ENCODE results near the gene ALDH1A1. TPM values are rescaled to one million over a fixed set of nuclear protein-coding genes. Genes with fewer than 3 reads are reported as not detected.

The ALDH1A1 gene
- 100 to 1,000 TPM; 337 to 474 TPM for total RNA-seq
- polyA plus RNA-seq (ENCODE audit: insufficient read depth, low read depth, low replicate concordance): 307 TPM
- long read RNA-seq, donor 1, transcript ALDH1A1-201 (13 exons, 2,107 nt): major isoform, 68 of 97 reads
- long read RNA-seq, donor 1, partial matches to known transcripts: 26 of 97 reads
- long read RNA-seq, donor 1, other reads (novel, unspliced or antisense): 0 of 97 reads
- long read RNA-seq, donor 2, transcript ALDH1A1-201 (13 exons, 2,107 nt): major isoform, 31 of 62 reads
- long read RNA-seq, donor 2, partial matches to known transcripts: 30 of 62 reads
- long read RNA-seq, donor 2, other reads (novel, unspliced or antisense): 0 of 62 reads

DNA sequence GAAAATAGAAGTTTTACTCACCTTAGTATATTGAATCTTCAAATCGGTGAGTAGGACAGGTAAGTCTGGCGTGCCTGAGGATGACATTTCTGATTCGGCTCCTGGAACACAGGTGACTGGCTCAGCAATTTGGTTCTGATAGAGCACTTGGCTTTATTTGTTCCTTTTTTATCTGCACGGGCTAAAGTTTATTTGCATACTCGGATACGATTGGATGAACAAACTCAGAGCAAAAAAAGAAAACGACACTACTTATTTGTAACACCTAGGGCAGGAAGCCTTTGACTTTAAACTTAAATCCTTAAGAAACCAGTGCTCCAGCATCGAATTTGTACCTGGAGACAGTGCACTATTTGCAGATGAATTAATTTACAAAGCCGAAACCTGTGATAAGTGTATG is at the start of gene ALDH1A1:
ALDH1A1 (minus strand) TSS at position 140 of the 400 bp plus-strand sequence; CDS start at position 87, 53 bp downstream.
- peak; percentile 84 for DNase-seq
- WGBS, 2 donors: 7 to 10% methylated on average over 9 of the region's 9 CpGs
- Histone ChIP-seq H3K36me3 (ENCODE audit: low read depth, missing control alignments) (no peaks in the 10 kb centered on the region), H3K27ac (peak within 1 kb of the TSS; percentile 78), H3K4me3 (peak within 1 kb of the TSS; percentile 39 to 65), H3K9me3 (no peaks in the 10 kb centered on the region), H3K4me1 (peaks cover 17% of the 10 kb centered on the region), H3K27me3 (no peaks in the 10 kb centered on the region)
- TF ChIP-seq, protein P1, sequence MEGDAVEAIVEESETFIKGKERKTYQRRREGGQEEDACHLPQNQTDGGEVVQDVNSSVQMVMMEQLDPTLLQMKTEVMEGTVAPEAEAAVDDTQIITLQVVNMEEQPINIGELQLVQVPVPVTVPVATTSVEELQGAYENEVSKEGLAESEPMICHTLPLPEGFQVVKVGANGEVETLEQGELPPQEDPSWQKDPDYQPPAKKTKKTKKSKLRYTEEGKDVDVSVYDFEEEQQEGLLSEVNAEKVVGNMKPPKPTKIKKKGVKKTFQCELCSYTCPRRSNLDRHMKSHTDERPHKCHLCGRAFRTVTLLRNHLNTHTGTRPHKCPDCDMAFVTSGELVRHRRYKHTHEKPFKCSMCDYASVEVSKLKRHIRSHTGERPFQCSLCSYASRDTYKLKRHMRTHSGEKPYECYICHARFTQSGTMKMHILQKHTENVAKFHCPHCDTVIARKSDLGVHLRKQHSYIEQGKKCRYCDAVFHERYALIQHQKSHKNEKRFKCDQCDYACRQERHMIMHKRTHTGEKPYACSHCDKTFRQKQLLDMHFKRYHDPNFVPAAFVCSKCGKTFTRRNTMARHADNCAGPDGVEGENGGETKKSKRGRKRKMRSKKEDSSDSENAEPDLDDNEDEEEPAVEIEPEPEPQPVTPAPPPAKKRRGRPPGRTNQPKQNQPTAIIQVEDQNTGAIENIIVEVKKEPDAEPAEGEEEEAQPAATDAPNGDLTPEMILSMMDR (IDR thresholded peaks at IDR 0.05): no peak
- peak; percentile 24 for TF ChIP-seq POLR2A (IDR thresholded peaks at IDR 0.05)
- intact Hi-C loops (cut with DNase I; ENCODE audit: low total_unique reads): no loop called here

DNA sequence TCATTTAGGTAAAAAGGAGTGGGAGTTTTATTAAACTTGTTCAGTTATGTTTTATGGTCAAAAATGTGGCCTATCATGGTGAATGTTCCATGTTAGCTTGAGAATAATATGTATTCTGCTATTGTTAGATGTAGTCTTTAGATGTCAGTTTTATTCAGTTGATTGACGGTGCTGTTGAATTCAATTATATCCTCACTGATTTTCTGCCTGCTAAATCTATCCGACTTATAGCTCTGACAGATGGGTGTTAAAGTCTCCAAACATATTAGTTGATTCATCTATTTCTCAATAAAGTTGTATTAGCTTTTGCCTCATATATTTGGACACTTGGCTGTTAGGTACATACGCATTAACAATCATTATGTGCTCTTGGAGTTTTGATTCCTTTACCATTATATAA is 49.0 kb upstream of the ALDH1A1 start:
- Histone ChIP-seq H3K36me3 (ENCODE audit: low read depth, missing control alignments) (no peaks in the 10 kb centered on the region), H3K4me3 (no peak overlapping the region), H3K27me3 (no peaks in the 10 kb centered on the region), H3K4me1 (no peaks in the 10 kb centered on the region), H3K9me3 (no peaks in the 10 kb centered on the region), H3K27ac (no peak overlapping the region)
- WGBS, 2 donors: 96 to 97% methylated on average over 3 of the region's 3 CpGs
- DNase-seq: no peak
- intact Hi-C loops (cut with DNase I; ENCODE audit: low total_unique reads): no loop called here
- TF ChIP-seq POLR2A (IDR thresholded peaks at IDR 0.05): no peak
- TF ChIP-seq, protein P1 (IDR thresholded peaks at IDR 0.05): no peak

DNA sequence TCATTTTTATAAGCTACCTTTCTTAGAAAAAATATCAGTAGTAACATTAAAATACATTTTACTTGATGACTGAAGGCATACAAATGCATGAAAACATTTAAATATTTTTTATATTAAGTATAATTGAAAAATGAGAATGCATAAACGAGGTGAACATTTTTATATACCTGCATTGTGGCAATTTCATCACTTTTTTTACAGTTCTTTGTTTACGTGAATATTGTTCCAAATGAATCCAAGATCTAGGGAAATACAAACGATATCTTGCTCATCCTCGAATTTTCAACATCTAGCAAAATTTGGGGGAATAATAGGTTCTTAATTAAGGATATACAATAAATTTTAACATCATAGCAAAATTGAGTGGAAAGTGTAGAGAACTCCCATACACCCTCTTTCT is 45.5 kb upstream of the ALDH1A1 start:
- Histone ChIP-seq H3K4me1 (no peaks in the 10 kb centered on the region), H3K36me3 (ENCODE audit: low read depth, missing control alignments) (no peaks in the 10 kb centered on the region), H3K4me3 (no peak overlapping the region), H3K27me3 (no peaks in the 10 kb centered on the region), H3K27ac (no peak overlapping the region), H3K9me3 (no peaks in the 10 kb centered on the region)
- WGBS, 2 donors: 94 to 95% methylated on average over 4 of the region's 4 CpGs
- TF ChIP-seq, protein P1 (IDR thresholded peaks at IDR 0.05): no peak
- no peak for TF ChIP-seq POLR2A (IDR thresholded peaks at IDR 0.05)
- intact Hi-C loops (cut with DNase I; ENCODE audit: low total_unique reads): no loop called here
- no peak for DNase-seq

DNA sequence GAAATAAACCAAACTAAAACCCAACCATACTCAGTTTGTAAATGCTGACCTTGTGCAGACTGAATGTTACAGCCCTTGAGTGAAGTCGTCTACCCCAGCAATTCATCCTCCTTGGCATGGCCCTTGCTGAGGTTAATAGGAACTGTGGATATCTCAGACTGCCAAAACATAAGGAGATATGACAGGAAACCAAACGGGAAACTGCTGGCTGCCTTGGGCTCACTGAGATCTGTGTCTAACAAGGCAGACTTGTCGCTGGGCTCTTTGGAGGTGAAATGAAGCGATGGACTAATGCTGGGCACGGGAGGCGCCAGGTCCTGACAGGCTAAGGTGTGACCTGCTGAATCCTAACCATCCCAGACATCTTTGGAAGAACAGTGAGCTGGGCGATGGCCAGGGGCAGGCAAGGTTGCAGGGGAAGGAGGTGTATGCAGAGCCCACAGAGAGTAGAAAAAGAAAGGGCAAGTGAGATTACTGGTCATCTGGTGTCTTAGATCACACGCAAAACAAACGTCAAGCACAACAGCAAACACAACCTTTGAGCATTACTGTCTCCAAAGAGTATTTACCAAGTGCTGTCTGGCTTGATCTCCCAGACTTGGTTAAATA is 44.6 kb upstream of the ALDH1A1 start:
- H3K36me3 ChIP-seq (ENCODE audit: low read depth, missing control alignments): no peaks in the 10 kb centered on the region
- no peak overlapping the region for H3K27ac ChIP-seq
- TF ChIP-seq, protein P1 (IDR thresholded peaks at IDR 0.05): no peak
- TF ChIP-seq POLR2A (IDR thresholded peaks at IDR 0.05): no peak
- DNase-seq: peak; percentile 16
- WGBS, 2 donors: 46 to 48% methylated on average over 9 of the region's 9 CpGs
- no peak overlapping the region for H3K4me3 ChIP-seq
- no peaks in the 10 kb centered on the region for H3K9me3 ChIP-seq
- intact Hi-C loops (cut with DNase I; ENCODE audit: low total_unique reads): no loop called here
- no peaks in the 10 kb centered on the region for H3K27me3 ChIP-seq
- H3K4me1 ChIP-seq: no peaks in the 10 kb centered on the region
